Stomach (tissue), 4 donors: ENCODE measurements around the gene TRIM10.

ENCODE experiments used
- EP300 ChIP-seq: sonication (generic); formaldehyde crosslinking; IDR thresholded peaks from one replicate; pipeline ENCODE4 v1.6.1; 2017; ENCODE audit warnings: antibody characterized with exemption
- POLR2A ChIP-seq, 4 donors: fragments of 450-650 bp; IDR thresholded peaks; one replicate each; pipeline ENCODE4 v1.6.1; 2016; ENCODE audit warnings: antibody characterized with exemption in 4 of 4, control low read depth in 2 of 4, mild to moderate bottlenecking in 1 of 4, moderate library complexity in 1 of 4
- POLR2AphosphoS5 ChIP-seq, 3 donors: sonication (generic); formaldehyde crosslinking; IDR thresholded peaks; one replicate each; pipeline ENCODE4 v1.6.1; 2016; ENCODE audit warnings: antibody characterized with exemption in 3 of 3
- TF ChIP-seq, protein P1 (sequence below), 7 experiments: fragments of 450-650 bp in 4 of 7; fragments of 200-600 bp in 3 of 7; sonication (generic) in 3 of 7; IDR thresholded peaks; one replicate each; pipeline ENCODE4 v1.5.1; 2016 to 2019; ENCODE audit warnings: antibody characterized with exemption in 7 of 7, control low read depth in 2 of 7, mild to moderate bottlenecking in 1 of 7

DNA sequence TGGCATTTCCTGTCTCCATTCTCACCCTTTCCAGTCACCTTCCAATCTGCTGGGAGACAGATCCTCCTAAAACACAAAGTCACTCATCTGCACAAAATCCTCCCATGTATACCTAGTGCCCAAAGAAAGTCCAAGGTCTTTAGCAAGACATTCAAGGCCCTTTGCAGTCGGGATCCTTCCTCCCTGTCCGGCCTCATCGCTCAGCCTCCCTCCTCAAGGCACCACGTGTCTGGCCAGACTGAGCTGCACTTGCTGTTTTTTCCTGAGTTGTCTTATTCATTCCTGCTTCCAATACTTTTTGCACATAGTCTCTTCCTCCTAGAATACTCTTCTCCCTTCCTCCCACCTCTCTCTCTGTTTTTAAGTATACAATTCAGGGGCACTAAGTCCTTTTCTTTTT is 3.7 kb upstream of the TRIM10 start:
- no peak for TF ChIP-seq POLR2A (IDR thresholded peaks at IDR 0.05)
- TF ChIP-seq, protein P1, sequence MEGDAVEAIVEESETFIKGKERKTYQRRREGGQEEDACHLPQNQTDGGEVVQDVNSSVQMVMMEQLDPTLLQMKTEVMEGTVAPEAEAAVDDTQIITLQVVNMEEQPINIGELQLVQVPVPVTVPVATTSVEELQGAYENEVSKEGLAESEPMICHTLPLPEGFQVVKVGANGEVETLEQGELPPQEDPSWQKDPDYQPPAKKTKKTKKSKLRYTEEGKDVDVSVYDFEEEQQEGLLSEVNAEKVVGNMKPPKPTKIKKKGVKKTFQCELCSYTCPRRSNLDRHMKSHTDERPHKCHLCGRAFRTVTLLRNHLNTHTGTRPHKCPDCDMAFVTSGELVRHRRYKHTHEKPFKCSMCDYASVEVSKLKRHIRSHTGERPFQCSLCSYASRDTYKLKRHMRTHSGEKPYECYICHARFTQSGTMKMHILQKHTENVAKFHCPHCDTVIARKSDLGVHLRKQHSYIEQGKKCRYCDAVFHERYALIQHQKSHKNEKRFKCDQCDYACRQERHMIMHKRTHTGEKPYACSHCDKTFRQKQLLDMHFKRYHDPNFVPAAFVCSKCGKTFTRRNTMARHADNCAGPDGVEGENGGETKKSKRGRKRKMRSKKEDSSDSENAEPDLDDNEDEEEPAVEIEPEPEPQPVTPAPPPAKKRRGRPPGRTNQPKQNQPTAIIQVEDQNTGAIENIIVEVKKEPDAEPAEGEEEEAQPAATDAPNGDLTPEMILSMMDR (IDR thresholded peaks at IDR 0.05) = no peak
- TF ChIP-seq EP300 = no peak
- no peak for TF ChIP-seq POLR2AphosphoS5 (IDR thresholded peaks at IDR 0.05)
